ENCODE results near the gene USP8.

DNA sequence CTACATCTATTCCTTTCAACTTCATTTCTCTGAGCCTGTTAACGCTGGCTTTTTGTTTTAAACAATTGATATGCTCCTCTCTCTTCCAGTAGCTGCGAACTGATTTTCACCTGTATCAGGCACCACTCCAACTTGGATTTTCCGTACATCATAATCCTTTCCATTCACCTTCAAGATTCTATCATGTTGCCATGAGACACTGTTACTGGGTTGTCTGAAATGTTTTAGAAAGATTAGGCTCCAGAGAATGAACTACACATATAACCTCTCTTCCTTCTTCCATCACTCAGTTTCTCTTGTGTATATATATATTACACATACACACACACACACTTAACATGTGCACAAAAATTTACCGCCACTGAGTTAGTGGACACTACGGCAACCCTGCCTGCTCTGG is 122.4 kb downstream of the USP8 start, which contains the start of gene USP50:
- TF ChIP-seq, protein P1, sequence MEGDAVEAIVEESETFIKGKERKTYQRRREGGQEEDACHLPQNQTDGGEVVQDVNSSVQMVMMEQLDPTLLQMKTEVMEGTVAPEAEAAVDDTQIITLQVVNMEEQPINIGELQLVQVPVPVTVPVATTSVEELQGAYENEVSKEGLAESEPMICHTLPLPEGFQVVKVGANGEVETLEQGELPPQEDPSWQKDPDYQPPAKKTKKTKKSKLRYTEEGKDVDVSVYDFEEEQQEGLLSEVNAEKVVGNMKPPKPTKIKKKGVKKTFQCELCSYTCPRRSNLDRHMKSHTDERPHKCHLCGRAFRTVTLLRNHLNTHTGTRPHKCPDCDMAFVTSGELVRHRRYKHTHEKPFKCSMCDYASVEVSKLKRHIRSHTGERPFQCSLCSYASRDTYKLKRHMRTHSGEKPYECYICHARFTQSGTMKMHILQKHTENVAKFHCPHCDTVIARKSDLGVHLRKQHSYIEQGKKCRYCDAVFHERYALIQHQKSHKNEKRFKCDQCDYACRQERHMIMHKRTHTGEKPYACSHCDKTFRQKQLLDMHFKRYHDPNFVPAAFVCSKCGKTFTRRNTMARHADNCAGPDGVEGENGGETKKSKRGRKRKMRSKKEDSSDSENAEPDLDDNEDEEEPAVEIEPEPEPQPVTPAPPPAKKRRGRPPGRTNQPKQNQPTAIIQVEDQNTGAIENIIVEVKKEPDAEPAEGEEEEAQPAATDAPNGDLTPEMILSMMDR (IDR thresholded peaks at IDR 0.05) = no peak
- no peak for TF ChIP-seq POLR2A (IDR thresholded peaks at IDR 0.05)
